OCI-LY7 (cell line): ENCODE results near the gene ARFGAP3. TPM values are rescaled to one million over a fixed set of nuclear protein-coding genes. Genes with fewer than 3 reads are reported as not detected.

Experiments
- BruUV-seq: library from RNA; stranded (reverse); fragments of 400-500 nt; replicated peaks from 2 replicates; lab custom pipeline; 2021; lab: Mats Ljungman, UMichigan
- CTCF ChIA-PET: fragments of 300-600 bp; sonication (Branson Sonifier 250); formaldehyde crosslinking; loops from one replicate; lab custom pipeline; 2022; ENCODE audit warnings: antibody characterized with exemption; ENCODE audit not compliant: unreplicated experiment; lab: Charles Lee
- POLR2A ChIA-PET: fragments of 300-600 bp; sonication (Branson Sonifier 250); formaldehyde crosslinking; loops from one replicate; lab custom pipeline; 2022; ENCODE audit warnings: antibody characterized with exemption; lab: Charles Lee
- DNase-seq: peaks from one replicate; pipeline ENCODE4 v3.0.0-alpha.2; 2015; ENCODE audit warnings: low spot score
- H2AFZ ChIP-seq: fragments of 200-600 bp; sonication (generic), shearing (Covaris generic); 2 replicates; pipeline ENCODE4 v1.6.1; 2014; ENCODE audit warnings: mild to moderate bottlenecking, antibody characterized with exemption, low read length, moderate library complexity
- H3K27ac ChIP-seq: fragments of 200-600 bp; sonication (generic); 2 replicates; pipeline ENCODE4 v1.5.1; 2014; ENCODE audit warnings: mixed run types, low read depth, mild to moderate bottlenecking, moderate library complexity, low read length, inconsistent platforms; ENCODE audit not compliant: poor library complexity, severe bottlenecking
- H3K36me3 ChIP-seq: fragments of 200-600 bp; sonication (generic); 2 replicates; pipeline ENCODE4 v1.6.1; 2014; ENCODE audit warnings: mild to moderate bottlenecking, antibody characterized with exemption, low read length, moderate library complexity, mixed read lengths; ENCODE audit not compliant: insufficient read depth
- H3K4me1 ChIP-seq: fragments of 200-600 bp; sonication (generic); 2 replicates; pipeline ENCODE4 v1.5.1; 2014; ENCODE audit warnings: mild to moderate bottlenecking, low read length; ENCODE audit not compliant: insufficient read depth, poor library complexity, severe bottlenecking
- H3K4me2 ChIP-seq: fragments of 200-600 bp; sonication (generic); 2 replicates; pipeline ENCODE4 v1.6.1; 2014; ENCODE audit warnings: mild to moderate bottlenecking, low read length
- H3K4me3 ChIP-seq: fragments of 200-600 bp; sonication (generic); 2 replicates; pipeline ENCODE4 v1.5.1; 2014; ENCODE audit warnings: mild to moderate bottlenecking, low read depth, low read length; ENCODE audit not compliant: poor library complexity, severe bottlenecking
- H3K79me2 ChIP-seq: fragments of 200-600 bp; sonication (generic); 2 replicates; pipeline ENCODE4 v1.6.1; 2016; ENCODE audit warnings: low read depth, mild to moderate bottlenecking, low read length, moderate library complexity, mixed read lengths; ENCODE audit not compliant: insufficient read depth
- H3K9me2 ChIP-seq: fragments of 200-600 bp; sonication (generic); 2 replicates; pipeline ENCODE4 v1.6.1; 2016; ENCODE audit warnings: mild to moderate bottlenecking, low read length, mixed read lengths; ENCODE audit not compliant: insufficient read depth
- H3K9me3 ChIP-seq: fragments of 200-600 bp; sonication (generic); 2 replicates; pipeline ENCODE4 v1.6.1; 2014; ENCODE audit warnings: mild to moderate bottlenecking, mixed run types, low read length, mixed read lengths
- H4K20me1 ChIP-seq: fragments of 200-600 bp; sonication (generic); 2 replicates; pipeline ENCODE4 v1.6.1; 2014; ENCODE audit warnings: mild to moderate bottlenecking, antibody characterized with exemption, low read length, moderate library complexity, mixed read lengths; ENCODE audit not compliant: insufficient read depth
- CTCF ChIP-seq: fragments of 200-600 bp; sonication (generic); conservative IDR thresholded peaks from 2 replicates; pipeline ENCODE4 v1.5.1; 2014; ENCODE audit warnings: mild to moderate bottlenecking, antibody characterized with exemption, low read length, moderate library complexity, mixed read lengths
- EZH2phosphoT487 ChIP-seq: fragments of 200-600 bp; sonication (generic); IDR thresholded peaks from 2 replicates; pipeline ENCODE4 v1.6.1; 2018; ENCODE audit warnings: low read depth, borderline replicate concordance, mild to moderate bottlenecking, mixed run types, antibody characterized with exemption, low read length, moderate library complexity, mixed read lengths
- intact Hi-C: fragments of 100-400 bp; cut with micrococcal nuclease; formaldehyde crosslinking; loops from one replicate; pipeline ENCODE4 v1.10.0; 2022; ENCODE audit not compliant: unreplicated experiment
- total RNA-seq, 2 experiments: library from RNA; depleted of rRNA in 1 of 2; stranded (reverse); fragments of >200 nt in 1 of 2; shearing (Covaris generic) in 1 of 2; gene quantifications; 2 replicates each; pipeline ENCODE4 v1.2.3, GENCODE V29; 2014 to 2022

ARFGAP3 gene
- total RNA-seq, 2 experiments from 2014 or later = 24.2 to 47.0 TPM

GRCh38 chr22:42805016-42805997, 51.8 kb downstream of the ARFGAP3 start:
- DNase-seq = no peak
- H3K79me2 ChIP-seq = no peaks in the 10 kb centered on the region
- H3K4me3 ChIP-seq = no peak overlapping the region
- H3K27ac ChIP-seq = no peak overlapping the region
- intact Hi-C loops = no loop called here
- H3K9me2 ChIP-seq = no peaks in the 10 kb centered on the region
- H3K36me3 ChIP-seq = peaks cover 18% of the 10 kb centered on the region; the same call in 1 of the 2 replicates
- BruUV-seq = no TSS peak
- no peak overlapping the region for H2AFZ ChIP-seq
- POLR2A ChIA-PET = no interaction called here
- CTCF ChIA-PET = no interaction called here
- H3K4me2 ChIP-seq = no peak overlapping the region
- H4K20me1 ChIP-seq = no peaks in the 10 kb centered on the region
- H3K9me3 ChIP-seq = no peaks in the 10 kb centered on the region
- no peaks in the 10 kb centered on the region for H3K4me1 ChIP-seq
- TF ChIP-seq CTCF (no peak), EZH2phosphoT487 (no peak)

GRCh38 chr22:42803389-42803788, 53.7 kb downstream of the ARFGAP3 start:
- TF ChIP-seq EZH2phosphoT487 = no peak
- Histone ChIP-seq H3K79me2 (no peaks in the 10 kb centered on the region), H3K4me3 (no peak overlapping the region), H4K20me1 (no peaks in the 10 kb centered on the region), H2AFZ (no peak overlapping the region), H3K9me3 (no peaks in the 10 kb centered on the region), H3K9me2 (no peaks in the 10 kb centered on the region), H3K4me1 (no peaks in the 10 kb centered on the region), H3K36me3 (peaks cover 9% of the 10 kb centered on the region; the same call in 1 of the 2 replicates), H3K27ac (no peak overlapping the region), H3K4me2 (no peak overlapping the region)
- ChIA-PET POLR2A (interaction anchor here (0.8 kb wide), 1 partner anchor 21 kb away, joined by 3 read pairs; no protein-coding TSS in a partner anchor), CTCF (no interaction called here)
- BruUV-seq = no TSS peak
- no peak for DNase-seq
- intact Hi-C loops = no loop called here

GRCh38 chr22:42801252-42802080, 55.6 kb downstream of the ARFGAP3 start:
- Histone ChIP-seq H3K79me2 (no peaks in the 10 kb centered on the region), H3K4me2 (no peak overlapping the region), H3K27ac (no peak overlapping the region), H3K4me1 (no peaks in the 10 kb centered on the region), H3K4me3 (no peak overlapping the region), H3K9me2 (no peaks in the 10 kb centered on the region), H2AFZ (no peak overlapping the region), H4K20me1 (no peaks in the 10 kb centered on the region), H3K9me3 (no peaks in the 10 kb centered on the region), H3K36me3 (0 out of 2 replicates have a peak, but pooled peaks cover 3% of the 10 kb centered on the region)
- intact Hi-C loops = no loop called here
- TF ChIP-seq CTCF (no peak), EZH2phosphoT487 (no peak)
- POLR2A ChIA-PET = no interaction called here
- DNase-seq = no peak
- CTCF ChIA-PET = interaction anchor here (0.5 kb wide), 1 partner anchor 1335 kb away, joined by 3 read pairs; no protein-coding TSS in a partner anchor
- BruUV-seq = no TSS peak
